Measurements from ENCODE around the gene ZNF816.
"Not testable (repeated sequence)": the region's sequence is repeated elsewhere in the genome, so short reads cannot be mapped to it uniquely, and the experiment has no call there.

ZNF816 gene

DNA sequence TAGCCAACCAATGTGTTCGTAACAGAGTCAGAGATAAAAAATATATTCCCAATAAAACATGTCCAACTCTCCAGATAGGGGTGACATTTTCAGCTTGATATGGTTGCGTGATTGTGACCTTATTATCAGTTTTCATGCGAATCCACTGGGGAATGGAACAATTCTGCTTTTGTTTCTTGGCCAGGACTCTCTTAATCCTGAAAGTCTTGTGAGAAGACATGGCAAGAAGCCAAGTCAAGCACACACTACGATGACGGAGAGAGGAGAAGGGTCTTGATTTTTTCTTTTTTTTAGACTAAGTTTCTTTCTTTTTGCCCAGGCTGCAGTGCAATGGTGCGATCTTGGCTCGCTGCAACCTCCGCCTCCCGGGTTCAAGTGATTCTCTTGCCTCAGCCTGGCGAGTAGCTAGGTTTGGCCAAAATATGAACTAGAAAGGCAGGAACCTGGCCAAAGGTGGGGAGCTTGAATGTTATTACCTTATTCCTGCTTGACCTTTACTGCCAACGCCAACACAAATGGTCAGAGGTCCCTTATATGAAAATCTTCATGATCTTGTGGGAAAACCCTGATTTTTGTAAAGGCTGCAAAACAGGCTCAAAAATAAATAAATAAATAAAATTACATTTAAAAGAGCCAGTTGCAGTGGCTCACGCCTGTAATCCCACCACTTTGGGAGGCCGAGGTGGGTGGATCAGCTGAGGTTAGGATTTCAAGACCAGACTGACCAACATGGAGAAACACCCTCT, 14.5 kb downstream of the ZNF816 start:
- no peak overlapping the region for H3K4me3 ChIP-seq (replicated peaks; ENCODE audit: insufficient read depth, low read length)
- TF ChIP-seq POLR2AphosphoS5 (IDR thresholded peaks at IDR 0.05; ENCODE audit: low read depth) (no peak), GABPA (IDR thresholded peaks at IDR 0.05; ENCODE audit: low read depth) (no peak), SPI1 (IDR thresholded peaks at IDR 0.05; ENCODE audit: borderline replicate concordance, low read depth) (no peak)
- TF ChIP-seq, protein P1, sequence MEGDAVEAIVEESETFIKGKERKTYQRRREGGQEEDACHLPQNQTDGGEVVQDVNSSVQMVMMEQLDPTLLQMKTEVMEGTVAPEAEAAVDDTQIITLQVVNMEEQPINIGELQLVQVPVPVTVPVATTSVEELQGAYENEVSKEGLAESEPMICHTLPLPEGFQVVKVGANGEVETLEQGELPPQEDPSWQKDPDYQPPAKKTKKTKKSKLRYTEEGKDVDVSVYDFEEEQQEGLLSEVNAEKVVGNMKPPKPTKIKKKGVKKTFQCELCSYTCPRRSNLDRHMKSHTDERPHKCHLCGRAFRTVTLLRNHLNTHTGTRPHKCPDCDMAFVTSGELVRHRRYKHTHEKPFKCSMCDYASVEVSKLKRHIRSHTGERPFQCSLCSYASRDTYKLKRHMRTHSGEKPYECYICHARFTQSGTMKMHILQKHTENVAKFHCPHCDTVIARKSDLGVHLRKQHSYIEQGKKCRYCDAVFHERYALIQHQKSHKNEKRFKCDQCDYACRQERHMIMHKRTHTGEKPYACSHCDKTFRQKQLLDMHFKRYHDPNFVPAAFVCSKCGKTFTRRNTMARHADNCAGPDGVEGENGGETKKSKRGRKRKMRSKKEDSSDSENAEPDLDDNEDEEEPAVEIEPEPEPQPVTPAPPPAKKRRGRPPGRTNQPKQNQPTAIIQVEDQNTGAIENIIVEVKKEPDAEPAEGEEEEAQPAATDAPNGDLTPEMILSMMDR (IDR thresholded peaks at IDR 0.05; ENCODE audit: insufficient read depth, low read length), result no peak
- TF ChIP-seq, protein P2, sequence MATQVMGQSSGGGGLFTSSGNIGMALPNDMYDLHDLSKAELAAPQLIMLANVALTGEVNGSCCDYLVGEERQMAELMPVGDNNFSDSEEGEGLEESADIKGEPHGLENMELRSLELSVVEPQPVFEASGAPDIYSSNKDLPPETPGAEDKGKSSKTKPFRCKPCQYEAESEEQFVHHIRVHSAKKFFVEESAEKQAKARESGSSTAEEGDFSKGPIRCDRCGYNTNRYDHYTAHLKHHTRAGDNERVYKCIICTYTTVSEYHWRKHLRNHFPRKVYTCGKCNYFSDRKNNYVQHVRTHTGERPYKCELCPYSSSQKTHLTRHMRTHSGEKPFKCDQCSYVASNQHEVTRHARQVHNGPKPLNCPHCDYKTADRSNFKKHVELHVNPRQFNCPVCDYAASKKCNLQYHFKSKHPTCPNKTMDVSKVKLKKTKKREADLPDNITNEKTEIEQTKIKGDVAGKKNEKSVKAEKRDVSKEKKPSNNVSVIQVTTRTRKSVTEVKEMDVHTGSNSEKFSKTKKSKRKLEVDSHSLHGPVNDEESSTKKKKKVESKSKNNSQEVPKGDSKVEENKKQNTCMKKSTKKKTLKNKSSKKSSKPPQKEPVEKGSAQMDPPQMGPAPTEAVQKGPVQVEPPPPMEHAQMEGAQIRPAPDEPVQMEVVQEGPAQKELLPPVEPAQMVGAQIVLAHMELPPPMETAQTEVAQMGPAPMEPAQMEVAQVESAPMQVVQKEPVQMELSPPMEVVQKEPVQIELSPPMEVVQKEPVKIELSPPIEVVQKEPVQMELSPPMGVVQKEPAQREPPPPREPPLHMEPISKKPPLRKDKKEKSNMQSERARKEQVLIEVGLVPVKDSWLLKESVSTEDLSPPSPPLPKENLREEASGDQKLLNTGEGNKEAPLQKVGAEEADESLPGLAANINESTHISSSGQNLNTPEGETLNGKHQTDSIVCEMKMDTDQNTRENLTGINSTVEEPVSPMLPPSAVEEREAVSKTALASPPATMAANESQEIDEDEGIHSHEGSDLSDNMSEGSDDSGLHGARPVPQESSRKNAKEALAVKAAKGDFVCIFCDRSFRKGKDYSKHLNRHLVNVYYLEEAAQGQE (IDR thresholded peaks at IDR 0.05; ENCODE audit: insufficient replicate concordance, low read depth), result no peak
- DNase-seq (ENCODE audit: low read depth in 1 of 2, low spot score in 1 of 2), result no peak
- H3K27ac ChIP-seq (replicated peaks), result no peak overlapping the region
- H3K27me3 ChIP-seq (ENCODE audit: insufficient read depth, poor library complexity, severe bottlenecking), result no peaks in the 10 kb centered on the region

DNA sequence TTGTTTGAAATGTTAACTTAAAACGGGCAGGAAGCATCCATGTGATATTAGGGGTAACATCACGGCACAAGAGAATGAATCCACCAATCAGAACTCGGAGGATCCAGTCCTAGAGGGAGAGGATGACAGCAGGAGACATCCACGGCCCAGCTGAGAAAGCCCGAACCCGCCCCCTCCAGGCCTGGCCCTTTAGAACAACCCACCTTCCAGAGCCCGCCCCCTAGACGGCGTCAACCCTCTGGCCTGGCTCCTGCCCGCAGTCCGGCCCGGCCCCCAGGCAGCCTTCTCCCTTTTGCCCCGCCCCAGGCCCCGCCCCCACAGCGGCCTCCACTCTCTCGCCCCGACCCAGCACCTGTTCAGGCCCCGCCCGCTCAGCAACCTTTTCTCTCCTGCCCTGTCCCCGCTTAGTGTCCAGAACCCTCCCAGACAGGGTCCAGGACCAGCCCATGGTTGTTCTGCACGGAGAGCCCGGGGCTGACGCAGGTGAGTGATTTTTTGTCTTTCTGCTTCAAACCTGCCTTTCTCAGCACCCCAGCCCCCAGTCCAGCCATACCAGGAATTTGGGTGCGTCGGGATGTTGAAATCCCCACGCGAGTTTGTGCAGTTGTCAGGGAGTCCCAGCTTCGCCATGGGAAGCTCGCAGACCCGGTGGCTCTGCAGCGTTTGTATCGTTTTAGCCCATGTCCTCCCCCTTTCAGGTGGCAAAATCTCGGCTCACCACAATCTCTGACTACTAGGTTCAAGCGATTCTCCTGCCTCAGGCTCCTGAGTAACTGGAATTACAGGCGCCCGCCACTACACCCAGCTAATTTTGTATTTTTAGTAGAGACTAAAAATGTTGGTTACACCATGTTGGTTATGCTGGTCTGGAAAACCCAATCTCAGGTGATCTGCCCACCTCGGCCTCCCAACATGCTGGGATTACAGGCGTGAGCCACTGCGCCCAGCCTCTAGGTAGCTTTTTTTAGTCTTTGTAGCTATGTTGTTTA, 16.1 kb downstream of the ZNF816 start:
- H3K4me3 ChIP-seq (replicated peaks; ENCODE audit: insufficient read depth, low read length), result no peak overlapping the region
- H3K27ac ChIP-seq (replicated peaks), result no peak overlapping the region
- H3K27me3 ChIP-seq (ENCODE audit: insufficient read depth, poor library complexity, severe bottlenecking), result no peaks in the 10 kb centered on the region
- no peak for TF ChIP-seq POLR2AphosphoS5 (IDR thresholded peaks at IDR 0.05; ENCODE audit: low read depth)
- no peak for TF ChIP-seq GABPA (IDR thresholded peaks at IDR 0.05; ENCODE audit: low read depth)
- TF ChIP-seq SPI1 (IDR thresholded peaks at IDR 0.05; ENCODE audit: borderline replicate concordance, low read depth), result no peak
- TF ChIP-seq, protein P1 (IDR thresholded peaks at IDR 0.05; ENCODE audit: insufficient read depth, low read length), result no peak
- TF ChIP-seq, protein P2 (IDR thresholded peaks at IDR 0.05; ENCODE audit: insufficient replicate concordance, low read depth), result no peak
- no peak for DNase-seq (ENCODE audit: low read depth in 1 of 2, low spot score in 1 of 2)

DNA sequence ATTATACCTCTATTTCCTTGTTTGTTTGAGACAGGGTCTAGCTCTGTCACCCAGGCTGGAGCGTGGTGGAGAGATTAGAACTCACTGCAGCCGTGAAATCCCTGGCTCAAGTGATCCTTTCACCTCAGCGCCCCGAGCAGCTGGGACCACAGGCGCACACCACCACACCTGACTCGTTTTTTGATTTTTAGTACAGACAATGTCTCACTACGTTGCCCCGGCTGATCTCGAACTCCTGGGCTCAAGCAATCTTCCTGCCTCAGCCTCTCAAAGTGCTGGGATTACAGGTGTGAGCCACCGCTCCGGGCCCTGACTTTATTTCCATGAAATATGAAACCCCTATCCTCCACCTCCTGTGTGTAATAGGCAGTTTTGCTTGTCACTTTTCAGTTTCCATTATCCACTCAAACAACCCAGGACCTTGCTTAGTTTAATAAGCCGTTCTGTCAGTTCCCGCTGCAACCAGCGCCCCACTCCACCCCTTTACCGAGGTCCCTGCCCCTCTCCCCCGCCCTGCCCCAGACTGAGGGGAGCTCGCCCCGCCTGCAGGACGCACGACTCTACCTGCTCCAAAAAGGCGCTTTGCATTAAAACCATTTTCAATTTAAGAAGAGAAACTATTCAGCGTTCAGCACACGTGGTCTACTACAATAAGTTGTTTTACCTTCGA, 16.9 kb downstream of the ZNF816 start:
- H3K4me3 ChIP-seq (replicated peaks; ENCODE audit: insufficient read depth, low read length), result no peak overlapping the region
- no peak overlapping the region for H3K27ac ChIP-seq (replicated peaks)
- TF ChIP-seq GABPA (IDR thresholded peaks at IDR 0.05; ENCODE audit: low read depth), result no peak
- TF ChIP-seq, protein P2 (IDR thresholded peaks at IDR 0.05; ENCODE audit: insufficient replicate concordance, low read depth), result no peak
- TF ChIP-seq, protein P1 (IDR thresholded peaks at IDR 0.05; ENCODE audit: insufficient read depth, low read length), result no peak
- no peak for TF ChIP-seq SPI1 (IDR thresholded peaks at IDR 0.05; ENCODE audit: borderline replicate concordance, low read depth)
- TF ChIP-seq POLR2AphosphoS5 (IDR thresholded peaks at IDR 0.05; ENCODE audit: low read depth), result no peak
- H3K27me3 ChIP-seq (ENCODE audit: insufficient read depth, poor library complexity, severe bottlenecking), result no peaks in the 10 kb centered on the region
- no peak for DNase-seq (ENCODE audit: low read depth in 1 of 2, low spot score in 1 of 2)

DNA sequence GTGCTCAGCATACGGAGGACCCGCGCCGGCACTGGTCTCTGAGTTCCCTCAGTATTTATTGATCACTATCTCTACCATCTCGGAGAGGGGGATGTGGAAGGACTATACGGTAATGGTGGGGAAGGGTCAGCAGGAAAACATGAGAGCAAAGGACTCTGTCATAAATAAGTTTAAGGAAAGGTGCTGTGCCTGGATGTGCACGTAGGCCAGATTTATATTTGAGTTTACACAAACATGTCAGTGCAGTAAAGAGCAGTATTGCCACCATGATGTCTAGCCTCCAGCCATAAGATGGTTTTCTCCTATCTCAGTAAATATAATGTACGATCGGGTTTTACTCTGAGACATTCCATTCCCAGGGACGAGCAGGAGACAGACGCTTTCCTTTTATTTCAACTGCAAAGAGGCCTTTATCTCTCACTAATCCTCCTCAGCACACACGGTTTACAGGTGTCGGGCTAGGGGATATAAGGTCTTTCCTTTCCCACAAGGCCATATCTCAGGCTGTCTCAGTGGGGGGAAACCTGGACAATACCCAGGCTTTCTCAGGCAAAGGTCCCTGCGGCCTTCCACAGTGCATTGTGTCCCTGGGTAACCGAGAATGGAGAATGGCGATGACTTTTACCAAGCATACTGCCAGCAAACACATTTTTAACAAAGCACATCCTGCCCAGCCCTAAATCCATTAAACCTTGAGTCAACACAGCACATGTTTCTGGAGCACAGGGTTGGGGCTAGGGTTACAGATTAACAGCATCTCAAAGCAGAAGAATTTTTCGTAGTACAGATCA, 17.8 kb downstream of the ZNF816 start:
- DNase-seq (ENCODE audit: low read depth in 1 of 2, low spot score in 1 of 2); H3K27me3 ChIP-seq (ENCODE audit: insufficient read depth, poor library complexity, severe bottlenecking); H3K27ac ChIP-seq (replicated peaks); H3K4me3 ChIP-seq (replicated peaks; ENCODE audit: insufficient read depth, low read length): not testable (repeated sequence)
